Stimulated activated CD8-positive, alpha-beta memory T cell treated with anti-CD3 and anti-CD28 coated beads, Interleukin-4, amount 100 ng/mL, for 24 hours (primary cell): ENCODE measurements around the gene TM4SF20.

Experiments
- DNase-seq: peaks from one replicate; pipeline ENCODE4 v3.0.0-alpha.2; 2020; ENCODE audit warnings: low read depth

Gene TM4SF20

GRCh38 chr2:227320305-227321094 lies 58.6 kb downstream of the TM4SF20 start:
- DNase-seq: no peak

- no peak for DNase-seq
These were observed 61.3 kb downstream of the TM4SF20 start for GRCh38 chr2:227317834-227318233.

DNA sequence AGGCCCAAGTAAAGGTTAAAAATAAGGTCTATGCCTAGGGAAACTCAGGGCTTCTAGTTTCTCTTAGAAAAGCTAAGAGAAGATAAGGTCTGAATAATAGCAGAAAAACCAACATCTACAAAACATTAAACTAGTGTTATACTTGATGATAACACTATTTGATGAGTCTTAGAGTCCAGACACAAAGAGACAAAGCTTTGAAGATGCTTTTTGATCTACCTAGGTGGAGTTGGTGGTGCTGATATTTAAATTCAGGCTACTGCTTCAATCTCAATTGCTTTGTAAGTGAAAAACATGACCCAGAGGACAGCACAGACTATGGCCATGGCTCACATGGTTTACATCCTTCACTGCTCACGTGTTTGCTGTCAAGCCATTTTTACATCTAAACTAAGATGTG lies 65.8 kb downstream of the TM4SF20 start:
- DNase-seq: no peak

- DNase-seq: no peak
These were observed 66.5 kb downstream of the TM4SF20 start for GRCh38 chr2:227312579-227312978.
